Fibroblast of lung (primary cell): ENCODE results near the gene POR.

Experiments used
- CTCF ChIP-seq, 2 donors: IDR thresholded peaks in 1 of 2; conservative IDR thresholded peaks in 1 of 2; 1 replicate in 1 of 2; 2 replicates in 1 of 2; pipeline ENCODE4 v1.5.1; 2011 to 2012; ENCODE audit warnings: low read length in 2 of 2, control low read depth in 1 of 2, inconsistent platforms in 1 of 2, low read depth in 1 of 2, mild to moderate bottlenecking in 1 of 2
- EZH2 ChIP-seq: IDR thresholded peaks from 2 replicates; pipeline ENCODE4 v1.5.1; 2012; ENCODE audit warnings: low read length, control low read depth, mild to moderate bottlenecking; ENCODE audit errors: missing control alignments

- no peak for TF ChIP-seq CTCF (conservative IDR thresholded peaks at IDR 0.05 in 1 of 2, IDR thresholded peaks at IDR 0.05 in 1 of 2; ENCODE audit: low read depth in 1 of 2, low read length in 2 of 2)
- TF ChIP-seq EZH2 = no peak
Measured at GRCh38 chr7:75905785-75906604, 9.0 kb upstream of the POR start.
